Stimulated activated CD4-positive, alpha-beta T cell treated with anti-CD3 and anti-CD28 coated beads, Interleukin-4, amount 100 ng/mL, for 48 hours (primary cell): ENCODE measurements around the gene CMTM4.
"Not testable (repeated sequence)": the region's sequence is repeated elsewhere in the genome, so short reads cannot be mapped to it uniquely, and the experiment has no call there.

Experiments used
- DNase-seq, 2 donors: peaks; one replicate each; pipeline ENCODE4 v3.0.0-alpha.2; 2020; ENCODE audit warnings: low read depth in 2 of 2

Gene CMTM4

DNA sequence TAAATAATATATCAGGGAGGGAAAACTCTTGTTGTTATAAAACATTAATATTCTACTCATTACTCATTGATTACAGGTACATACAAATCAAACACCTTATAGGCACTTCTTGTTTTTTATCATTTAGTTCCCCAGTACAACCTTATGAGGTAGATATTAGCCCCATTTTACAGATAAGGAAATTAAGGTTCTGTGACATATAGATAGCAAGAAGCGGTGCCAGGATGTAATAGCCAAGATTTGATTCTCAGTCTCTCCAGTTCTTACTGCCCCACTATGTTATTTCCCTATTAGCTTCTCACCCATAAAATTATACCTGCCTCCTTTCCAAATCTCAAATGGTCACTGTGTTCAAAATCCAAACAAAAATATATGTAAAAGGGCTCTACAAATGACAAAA lies 55.2 kb downstream of the CMTM4 start:
- no peak for DNase-seq

DNA sequence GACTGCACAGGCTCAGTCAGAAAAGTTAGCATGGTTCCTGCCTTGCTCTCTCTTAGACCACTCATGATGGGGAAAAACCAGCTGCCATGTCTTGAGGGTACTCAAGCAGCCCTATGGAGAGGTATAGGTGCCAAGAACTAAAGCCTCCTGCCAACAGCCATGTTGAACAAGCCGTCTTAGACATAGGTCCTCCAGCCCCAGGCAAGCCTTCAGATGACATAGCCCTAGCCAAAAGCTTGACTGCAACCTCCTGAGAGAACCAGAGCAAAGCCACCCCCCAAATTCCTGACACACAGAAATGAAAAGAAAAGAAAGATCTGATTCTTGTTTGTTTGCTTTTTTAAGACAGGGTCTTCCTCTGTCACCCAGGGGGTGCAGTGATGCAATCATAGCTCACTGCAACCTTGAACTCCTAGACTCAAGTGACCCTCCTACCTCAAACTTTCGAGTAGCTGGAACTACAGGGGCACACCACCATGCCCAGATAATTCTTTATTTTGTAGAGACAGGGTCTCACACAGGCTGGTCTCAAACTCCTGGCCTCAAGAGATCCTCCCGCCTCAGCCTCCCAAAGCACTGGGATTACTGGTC lies 55.7 kb downstream of the CMTM4 start:
- no peak for DNase-seq

DNA sequence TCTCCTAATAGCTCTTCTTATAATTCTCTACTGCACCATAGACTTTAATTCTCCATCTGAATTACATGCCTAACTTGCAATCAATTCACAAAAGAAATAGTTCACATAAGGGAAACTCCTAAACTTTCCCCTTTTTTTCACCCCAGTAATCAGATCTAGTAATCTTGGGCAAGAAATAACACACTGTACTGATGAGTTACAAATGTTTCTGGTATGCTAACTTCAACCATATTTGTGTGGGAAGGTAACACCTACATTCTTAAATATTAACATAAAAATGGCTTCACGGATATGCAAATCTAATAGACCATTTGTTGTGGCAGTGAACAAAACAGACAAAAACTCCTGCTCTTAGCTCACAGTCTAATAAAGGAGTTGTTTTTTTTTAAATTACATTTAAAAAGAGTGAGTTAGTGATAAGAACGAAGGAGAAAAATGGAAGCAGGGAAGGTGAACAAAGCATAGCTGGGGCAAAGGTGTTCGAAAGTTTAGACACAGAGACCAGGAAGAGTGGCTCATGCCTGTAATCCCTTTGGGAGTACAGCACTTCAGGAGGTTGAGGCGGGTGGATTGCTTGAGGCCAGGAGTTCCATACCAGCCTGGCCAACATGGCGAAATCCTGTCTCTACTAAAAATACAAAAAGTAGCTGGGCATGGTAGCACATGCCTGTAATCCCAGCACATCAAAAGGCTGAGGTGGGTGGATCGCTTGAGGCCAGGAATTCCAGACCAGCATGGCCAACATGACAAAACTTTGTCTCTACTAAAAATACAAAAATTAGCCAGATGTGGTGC lies 57.3 kb downstream of the CMTM4 start:
- DNase-seq: no peak

DNA sequence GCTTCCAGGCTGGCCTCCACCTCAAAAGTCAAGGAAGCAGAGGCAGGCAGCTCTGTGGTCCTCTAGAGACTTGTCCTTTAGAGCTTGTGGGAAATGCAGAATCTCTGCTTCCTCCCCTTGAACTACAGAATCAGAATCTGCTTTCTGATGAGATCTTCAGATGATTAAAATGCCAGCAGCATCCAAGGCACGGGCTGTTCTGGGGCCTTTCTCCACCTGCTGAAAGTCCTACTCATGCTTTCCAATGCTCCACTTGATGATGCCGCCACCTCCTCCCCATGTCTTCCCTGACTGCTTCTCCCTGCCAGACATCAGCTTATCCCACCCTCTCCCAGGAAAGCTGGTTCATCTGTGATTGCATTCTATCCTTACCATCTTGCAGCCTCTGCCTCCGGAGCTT lies 58.7 kb downstream of the CMTM4 start:
- no peak for DNase-seq

DNA sequence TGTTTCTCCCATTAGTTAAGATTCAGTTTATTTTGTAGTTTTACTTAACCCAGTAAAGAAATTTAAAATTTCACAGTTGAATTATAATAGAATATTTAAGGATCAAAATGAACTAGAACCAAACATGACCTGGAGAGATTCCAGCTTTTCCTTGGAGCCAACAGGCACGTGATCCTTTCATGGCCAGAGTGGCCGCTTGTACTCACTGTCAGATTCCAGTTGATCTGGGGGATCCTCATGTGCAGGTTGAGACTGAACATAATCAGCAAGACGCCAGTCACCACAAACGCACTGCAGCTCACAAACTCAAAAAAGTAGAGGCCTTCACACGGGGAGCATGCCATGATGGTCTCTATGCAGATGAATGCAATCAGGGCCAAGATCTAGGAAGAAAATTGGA lies 60.3 kb downstream of the CMTM4 start:
- no peak for DNase-seq

DNA sequence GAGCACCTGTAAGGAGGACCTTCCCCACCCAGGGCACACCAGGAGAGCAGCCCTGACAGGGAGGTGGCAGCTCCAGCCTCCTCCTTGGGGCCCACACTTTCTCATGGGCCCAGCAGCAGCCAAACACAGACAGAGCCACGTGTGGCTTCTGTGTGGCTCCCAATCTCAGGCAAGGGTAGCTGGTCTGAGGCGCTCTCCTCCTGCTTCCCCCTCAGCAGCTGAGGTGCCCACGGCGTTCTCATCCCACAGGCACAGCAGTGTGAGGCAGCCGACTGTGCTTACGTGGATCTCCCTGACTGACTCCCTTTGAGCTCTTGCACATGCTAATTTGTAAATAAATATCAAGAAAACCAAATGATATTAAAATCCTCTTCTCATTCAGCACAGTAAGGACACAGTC lies 61.1 kb downstream of the CMTM4 start:
- no peak for DNase-seq

DNA sequence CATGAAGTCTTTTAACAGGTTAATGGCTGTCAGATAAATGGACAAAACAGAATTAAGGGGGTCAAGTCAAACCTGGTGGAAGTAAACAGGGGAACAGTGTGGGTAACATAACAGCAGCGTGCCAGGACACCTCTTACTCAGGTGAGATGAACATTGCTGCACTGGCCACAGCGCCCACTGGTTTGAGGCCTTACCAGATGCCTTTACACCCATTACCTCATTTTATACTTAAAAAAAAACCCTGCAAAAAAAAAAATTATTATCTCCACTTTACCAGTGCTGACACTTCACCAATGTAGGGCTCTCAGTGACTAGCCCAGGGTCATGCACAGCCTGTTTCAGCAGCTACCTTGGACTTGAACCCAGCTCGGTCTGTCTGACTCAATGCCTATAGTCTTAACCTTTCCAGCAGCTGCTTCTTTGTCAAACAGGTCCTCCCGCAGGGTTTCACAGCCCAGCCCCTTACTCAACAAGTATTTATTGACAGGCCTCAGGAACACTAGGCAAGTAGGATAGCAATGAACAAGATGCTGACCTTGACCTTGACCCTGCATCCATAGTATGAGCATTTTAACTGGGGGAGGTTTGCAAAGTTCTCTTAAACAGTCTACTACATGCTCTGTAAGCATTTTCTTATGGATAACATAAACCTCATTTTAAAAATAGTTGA lies 61.9 kb downstream of the CMTM4 start:
- no peak for DNase-seq

DNA sequence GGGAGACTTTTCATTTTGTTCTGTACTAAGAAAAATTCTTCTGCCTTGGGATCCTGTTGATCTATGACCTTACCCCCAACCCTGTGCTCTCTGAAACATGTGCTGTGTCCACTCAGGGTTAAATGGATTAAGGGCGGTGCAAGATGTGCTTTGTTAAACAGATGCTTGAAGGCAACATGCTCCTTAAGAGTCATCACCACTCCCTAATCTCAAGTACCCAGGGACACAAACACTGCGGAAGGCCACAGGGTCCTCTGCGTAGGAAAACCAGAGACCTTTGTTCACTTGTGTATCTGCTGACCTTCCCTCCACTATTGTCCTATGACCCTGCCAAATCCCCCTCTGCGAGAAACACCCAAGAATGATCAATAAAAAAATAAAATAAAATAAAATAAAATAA lies 65.0 kb downstream of the CMTM4 start:
- not testable (repeated sequence) for DNase-seq

DNA sequence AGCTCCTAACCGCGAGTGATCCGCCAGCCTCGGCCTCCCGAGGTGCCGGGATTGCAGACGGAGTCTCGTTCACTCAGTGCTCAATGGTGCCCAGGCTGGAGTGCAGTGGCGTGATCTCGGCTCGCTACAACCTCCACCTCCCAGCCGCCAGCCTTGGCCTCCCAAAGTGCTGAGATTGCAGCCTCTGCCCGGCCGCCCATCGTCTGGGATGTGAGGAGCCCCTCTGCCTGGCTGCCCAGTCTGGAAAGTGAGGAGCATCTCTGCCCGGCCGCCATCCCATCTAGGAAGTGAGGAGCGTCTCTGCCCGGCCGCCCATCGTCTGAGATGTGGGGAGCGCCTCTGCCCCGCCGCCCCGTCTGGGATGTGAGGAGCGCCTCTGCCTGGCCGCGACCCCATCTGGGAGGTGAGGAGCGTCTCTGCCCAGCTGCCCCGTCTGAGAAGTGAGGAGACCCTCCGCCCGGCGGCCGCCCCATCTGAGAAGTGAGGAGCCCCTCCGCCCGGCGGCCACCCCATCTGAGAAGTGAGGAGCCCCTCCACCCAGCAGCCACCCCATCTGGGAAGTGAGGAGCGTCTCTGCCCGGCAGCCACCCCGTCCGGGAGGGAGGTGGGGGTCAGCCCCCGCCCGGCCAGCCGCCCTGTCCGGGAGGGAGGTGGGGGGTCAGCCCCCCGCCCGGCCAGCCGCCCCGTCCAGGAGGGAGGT lies 65.8 kb downstream of the CMTM4 start:
- DNase-seq: not testable (repeated sequence)

DNA sequence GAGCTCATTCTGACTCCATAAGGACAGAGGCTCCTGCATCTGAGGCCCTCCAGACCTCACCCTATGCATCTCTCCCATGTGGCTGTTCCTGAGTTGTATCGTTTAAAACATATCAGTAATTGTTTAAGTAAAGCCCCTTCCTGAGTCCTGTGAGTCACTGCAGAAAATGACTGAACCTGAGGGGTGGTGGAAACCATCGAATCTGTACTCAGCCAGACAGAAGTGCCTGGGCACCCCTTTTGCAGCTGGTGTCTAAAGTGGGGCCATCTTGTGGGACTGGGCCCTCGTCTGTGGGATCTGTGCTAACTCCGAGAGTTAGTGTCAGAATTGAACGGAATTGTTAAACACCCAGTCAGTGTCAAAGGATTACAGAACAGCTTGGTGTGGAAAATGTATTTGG lies 66.7 kb downstream of the CMTM4 start:
- DNase-seq: no peak

DNA sequence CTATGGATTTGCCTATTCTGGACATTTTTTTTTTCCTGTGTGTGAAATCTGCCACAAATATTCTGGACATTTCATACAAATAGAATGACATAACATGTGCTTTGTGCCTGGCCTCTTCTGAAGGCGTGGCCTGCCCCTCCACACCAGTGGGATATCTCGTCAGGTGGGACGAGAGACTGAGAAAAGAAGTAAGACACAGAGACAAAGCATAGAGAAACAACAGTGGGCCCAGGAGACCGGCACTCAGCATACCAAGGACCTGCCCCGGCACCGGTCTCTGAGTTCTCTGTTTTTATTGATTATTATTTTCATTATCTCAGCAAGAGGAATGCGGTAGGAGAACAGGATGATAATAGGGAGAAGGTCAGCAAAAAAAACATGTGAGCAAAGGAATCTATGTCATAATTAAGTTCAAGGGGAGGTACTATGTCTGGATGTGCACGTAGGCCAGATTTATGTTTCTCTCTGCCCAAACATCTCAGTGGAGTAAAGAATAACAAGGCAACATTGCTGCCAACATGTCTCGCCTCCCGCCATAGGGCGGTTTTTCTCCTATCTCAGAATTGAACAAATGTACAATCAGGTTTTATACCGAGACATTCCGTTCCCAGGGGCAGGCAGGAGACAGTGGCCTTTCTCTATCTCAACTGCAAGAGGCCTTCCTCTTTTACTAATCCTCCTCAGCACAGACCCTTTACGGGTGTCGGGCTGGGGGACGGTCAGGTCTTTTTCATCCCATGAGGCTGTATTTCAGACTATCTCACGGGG lies 68.7 kb downstream of the CMTM4 start:
- not testable (repeated sequence) for DNase-seq

DNA sequence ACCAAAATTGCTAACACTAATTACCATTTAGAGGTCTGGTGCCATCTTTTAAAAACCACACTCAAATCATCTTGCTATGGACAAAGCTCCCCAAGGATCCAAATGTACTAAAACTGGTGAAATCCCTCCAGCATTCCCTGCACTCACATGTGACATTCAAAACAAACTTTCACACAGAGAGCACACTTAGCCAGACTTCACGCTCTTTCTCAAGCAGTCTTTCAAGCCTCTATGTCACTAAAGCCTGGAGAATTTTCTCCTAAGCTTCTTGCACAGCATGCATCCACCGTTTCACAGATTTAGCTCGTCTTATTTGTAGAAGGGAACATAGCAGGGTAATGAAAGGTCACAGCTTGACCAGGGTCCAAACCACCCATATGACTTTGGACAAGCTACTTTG lies 72.8 kb downstream of the CMTM4 start:
- DNase-seq: no peak

DNA sequence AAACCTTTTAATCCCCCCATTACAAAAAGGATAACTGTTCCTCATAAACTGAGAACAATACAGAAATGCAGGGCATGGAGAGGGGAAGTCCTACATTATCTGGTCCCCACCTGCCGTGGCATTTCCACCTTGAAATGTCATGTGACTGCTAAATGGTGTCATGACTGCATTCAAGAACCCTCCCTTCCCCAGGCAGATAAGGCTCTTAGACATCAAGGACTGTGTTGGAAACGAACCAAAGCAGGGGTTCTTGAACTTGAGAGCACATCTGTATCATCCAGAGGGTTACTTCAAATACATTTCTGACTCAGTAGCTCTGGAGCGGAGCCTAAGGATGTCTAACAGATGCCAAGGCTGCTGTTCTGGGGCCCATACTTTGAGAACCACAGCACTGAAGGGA lies 73.7 kb downstream of the CMTM4 start:
- no peak for DNase-seq

DNA sequence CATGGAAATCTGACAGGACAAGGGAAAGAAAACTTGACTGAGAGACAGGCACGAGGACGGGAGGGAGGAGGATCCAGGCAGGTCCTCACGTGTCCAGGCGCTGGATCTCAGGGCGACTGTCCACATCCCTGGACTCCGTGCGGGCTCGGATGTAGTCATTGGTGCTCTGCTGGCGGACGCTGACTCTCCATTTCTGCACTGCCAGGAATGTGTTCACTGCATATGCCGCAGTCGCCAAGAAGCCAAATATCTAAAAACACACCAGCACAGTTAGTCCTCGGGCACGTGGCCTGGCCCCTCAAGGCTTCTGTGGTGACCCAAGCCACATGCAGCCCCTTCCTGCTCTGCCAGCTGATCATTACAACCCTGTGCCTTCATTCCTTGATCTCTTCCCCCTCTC lies 74.6 kb downstream of the CMTM4 start:
- DNase-seq: no peak

DNA sequence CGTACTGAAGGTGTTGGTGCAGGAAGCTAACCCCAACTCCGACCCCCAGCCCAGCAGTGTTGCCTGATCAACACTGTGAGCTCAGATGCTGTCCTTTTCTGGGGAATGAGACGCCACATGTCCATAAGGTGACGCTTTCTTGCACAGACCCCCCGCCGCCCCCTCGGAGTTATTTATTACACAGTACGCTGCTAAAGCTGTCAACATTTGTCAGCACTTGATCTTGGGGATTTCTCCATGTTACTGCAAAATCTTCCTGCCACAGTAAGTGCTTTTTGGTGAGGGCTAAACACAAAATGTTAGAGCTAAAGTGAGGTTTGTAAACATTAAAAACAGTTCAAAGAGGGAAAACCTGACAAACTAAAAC lies 76.1 kb downstream of the CMTM4 start:
- DNase-seq: no peak

DNA sequence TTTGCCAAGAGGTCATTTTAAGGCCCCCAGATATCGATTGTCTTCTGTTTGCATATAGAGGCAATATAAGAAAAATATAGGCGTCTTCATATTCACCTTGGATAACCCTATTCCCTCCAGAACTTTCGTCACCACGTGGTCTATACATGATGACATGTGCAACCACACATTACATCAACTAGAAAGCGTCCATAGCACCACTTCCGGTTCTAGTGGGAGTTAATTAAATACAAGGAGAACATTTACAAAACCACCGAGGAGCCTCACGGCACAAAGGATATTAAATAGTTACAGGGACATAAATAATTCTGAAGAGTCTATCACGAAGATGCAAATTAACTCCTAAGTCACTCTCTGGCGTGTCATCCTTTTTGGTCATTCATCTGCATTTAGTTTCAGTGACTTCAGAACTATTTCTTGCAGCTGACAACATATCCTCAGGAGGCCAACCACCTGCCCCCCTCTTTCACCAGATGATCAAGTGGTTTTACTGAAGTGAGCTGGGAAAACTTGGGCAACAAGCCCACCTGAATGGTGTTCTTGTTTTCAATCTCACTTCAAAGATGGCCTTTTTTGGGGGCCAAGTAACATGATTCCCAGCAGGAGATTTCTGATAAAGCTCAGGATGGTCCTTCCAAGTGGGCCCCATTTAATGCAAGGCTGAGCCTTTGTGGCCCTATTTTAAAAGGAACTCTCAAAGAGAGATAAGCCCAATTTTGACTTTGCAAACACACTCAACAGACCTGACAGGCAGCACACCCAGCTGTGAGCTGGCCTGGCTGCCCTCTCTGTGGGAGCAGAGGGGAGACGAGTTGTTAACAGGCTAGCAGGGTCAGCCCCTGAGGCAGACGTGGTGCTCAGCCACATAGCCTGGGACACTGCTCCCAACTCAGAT lies 76.8 kb downstream of the CMTM4 start:
- no peak for DNase-seq

DNA sequence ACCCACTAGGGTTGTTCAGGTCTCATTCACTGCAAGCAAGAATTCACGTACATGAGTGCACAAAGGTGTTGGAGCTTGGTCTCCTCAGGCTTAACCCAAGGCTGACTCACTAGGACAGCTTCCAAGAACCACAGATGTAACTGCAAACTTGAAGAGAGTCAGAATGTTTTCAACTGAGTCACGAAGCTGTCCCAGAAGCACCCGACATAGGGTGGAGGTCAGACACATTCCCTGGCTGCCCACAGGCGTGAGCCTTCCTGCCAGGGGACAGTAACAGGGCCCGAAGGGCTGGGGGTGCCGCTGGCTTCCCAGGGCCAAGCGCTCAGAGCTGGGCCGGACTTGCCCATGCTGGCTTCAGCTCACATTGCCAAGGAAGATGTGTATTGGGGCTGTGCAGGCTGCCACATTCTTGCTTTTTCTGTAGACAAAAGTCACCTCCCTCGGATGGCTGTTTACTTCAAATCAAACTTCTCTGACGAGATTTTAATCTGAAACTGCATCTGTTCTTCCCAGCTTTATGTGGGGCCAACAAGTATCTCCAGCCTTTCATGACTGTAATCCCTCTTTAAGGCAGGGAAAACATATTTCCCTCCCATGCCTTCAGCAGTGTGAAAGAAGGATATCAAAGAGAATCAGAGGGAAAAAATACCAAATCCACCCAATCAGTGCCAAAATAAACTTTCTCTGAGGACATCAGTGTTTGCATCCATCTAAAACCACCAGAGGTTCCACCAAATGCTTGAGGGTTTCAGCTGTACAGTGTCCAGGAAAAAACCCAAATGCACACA lies 77.8 kb downstream of the CMTM4 start:
- DNase-seq: no peak

DNA sequence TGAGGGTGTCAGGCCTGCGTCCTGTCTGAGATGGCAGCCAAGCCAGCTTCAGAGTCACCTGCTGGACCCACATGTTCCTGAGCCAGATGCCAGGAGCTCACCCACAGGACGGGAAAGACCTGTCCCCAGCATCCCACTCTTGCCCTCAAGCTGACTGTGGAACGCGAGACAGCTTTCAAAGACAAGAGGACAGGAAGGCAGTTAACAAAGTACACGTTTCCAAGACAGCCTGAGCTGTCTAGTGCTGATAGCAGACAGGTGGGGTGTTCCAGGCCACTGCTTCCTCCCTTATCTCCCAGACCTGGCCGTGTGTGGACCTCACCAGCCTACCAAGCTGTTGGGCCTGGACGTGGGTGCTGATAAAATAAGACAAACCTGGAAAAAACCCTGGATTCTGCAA lies 78.8 kb downstream of the CMTM4 start:
- no peak for DNase-seq

DNA sequence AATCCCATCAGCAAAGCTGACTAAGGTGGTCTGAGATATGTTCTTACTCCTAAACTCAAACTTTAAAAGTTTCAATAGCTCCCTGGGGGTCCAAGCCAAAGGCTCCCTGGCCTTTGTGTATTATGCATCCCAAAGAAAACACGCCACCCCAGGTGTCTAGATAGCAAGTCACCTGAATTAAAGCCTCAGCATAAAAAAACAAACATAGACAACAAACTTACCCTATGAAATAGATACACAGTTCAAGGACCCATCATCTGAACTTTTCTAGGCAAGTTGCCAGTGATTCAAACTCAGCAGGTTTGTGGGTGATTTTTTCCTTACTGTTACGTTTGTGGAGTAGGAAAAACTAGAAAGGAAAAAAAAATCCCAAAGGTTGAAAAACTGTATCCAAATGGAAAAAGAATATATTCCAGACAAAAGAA lies 79.5 kb downstream of the CMTM4 start:
- no peak for DNase-seq

DNA sequence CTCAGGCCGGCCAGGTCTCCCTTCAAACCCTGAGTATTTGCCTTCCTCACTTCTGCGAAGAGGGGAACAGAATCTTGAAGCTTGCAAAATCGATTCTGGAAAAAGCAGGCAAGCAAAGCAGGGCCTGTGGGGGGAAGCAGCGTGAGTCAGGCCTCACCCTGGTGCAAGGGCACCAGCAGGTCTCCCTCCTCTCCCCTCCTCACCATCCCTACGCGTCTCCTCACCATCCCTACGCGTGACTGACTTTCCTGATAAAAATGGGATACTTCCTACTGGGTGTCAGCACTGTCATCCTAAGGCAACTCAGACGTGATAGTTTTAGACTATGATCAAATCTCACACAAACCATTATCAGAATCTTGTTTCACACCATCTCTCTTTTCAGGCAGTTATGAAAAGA lies 80.0 kb downstream of the CMTM4 start:
- no peak for DNase-seq
